T-helper 17 cell (primary cell): ENCODE measurements around the gene ESD. TPM values are rescaled to one million over a fixed set of nuclear protein-coding genes. Genes with fewer than 3 reads are reported as not detected.

Experiments used
- ATAC-seq: fragments of 150-1000 bp; cut with Tn5 transposase; 2 replicates; pipeline ENCODE4 v1.10.0; 2021; ENCODE audit warnings: mild to moderate bottlenecking, moderate library complexity
- DNase-seq, 3 donors: peaks; one replicate each; pipeline versions ENCODE4 v3.0.0 to v3.0.0-alpha.2; 2020 to 2021
- H3K9me3 ChIP-seq: one replicate; pipeline ENCODE4 v1.7.0; 2013; ENCODE audit warnings: low read length, mild to moderate bottlenecking; ENCODE audit not compliant: control insufficient read depth, poor library complexity, severe bottlenecking
- H3K27ac Mint-ChIP-seq: one replicate; pipeline ENCODE4 v1.8.0; 2022; ENCODE audit warnings: mild to moderate bottlenecking, moderate library complexity, mixed read lengths
- H3K27me3 Mint-ChIP-seq: one replicate; pipeline ENCODE4 v1.8.0; 2022; ENCODE audit warnings: mixed read lengths
- H3K36me3 Mint-ChIP-seq: one replicate; pipeline ENCODE4 v1.8.0; 2022; ENCODE audit warnings: low read depth, mixed read lengths
- H3K4me1 Mint-ChIP-seq: one replicate; pipeline ENCODE4 v1.8.0; 2022; ENCODE audit warnings: mild to moderate bottlenecking, mixed read lengths
- H3K4me3 Mint-ChIP-seq: one replicate; pipeline ENCODE4 v1.8.0; 2022; ENCODE audit warnings: mild to moderate bottlenecking, moderate library complexity, mixed read lengths
- total RNA-seq, 4 donors: library from RNA in 2 of 4; stranded (reverse) in 2 of 4; gene quantifications; one replicate each; pipeline ENCODE4 v1.2.3 and lab custom pipeline; 2022 to 2026

ESD gene, protein sequence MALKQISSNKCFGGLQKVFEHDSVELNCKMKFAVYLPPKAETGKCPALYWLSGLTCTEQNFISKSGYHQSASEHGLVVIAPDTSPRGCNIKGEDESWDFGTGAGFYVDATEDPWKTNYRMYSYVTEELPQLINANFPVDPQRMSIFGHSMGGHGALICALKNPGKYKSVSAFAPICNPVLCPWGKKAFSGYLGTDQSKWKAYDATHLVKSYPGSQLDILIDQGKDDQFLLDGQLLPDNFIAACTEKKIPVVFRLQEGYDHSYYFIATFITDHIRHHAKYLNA
- 10 to 100 TPM; 29.8 to 31.3 TPM for total RNA-seq
- 39.0 to 71.2 reads per million in 2 donors for total RNA-seq (lab: John Stamatoyannopoulos, UW)

DNA sequence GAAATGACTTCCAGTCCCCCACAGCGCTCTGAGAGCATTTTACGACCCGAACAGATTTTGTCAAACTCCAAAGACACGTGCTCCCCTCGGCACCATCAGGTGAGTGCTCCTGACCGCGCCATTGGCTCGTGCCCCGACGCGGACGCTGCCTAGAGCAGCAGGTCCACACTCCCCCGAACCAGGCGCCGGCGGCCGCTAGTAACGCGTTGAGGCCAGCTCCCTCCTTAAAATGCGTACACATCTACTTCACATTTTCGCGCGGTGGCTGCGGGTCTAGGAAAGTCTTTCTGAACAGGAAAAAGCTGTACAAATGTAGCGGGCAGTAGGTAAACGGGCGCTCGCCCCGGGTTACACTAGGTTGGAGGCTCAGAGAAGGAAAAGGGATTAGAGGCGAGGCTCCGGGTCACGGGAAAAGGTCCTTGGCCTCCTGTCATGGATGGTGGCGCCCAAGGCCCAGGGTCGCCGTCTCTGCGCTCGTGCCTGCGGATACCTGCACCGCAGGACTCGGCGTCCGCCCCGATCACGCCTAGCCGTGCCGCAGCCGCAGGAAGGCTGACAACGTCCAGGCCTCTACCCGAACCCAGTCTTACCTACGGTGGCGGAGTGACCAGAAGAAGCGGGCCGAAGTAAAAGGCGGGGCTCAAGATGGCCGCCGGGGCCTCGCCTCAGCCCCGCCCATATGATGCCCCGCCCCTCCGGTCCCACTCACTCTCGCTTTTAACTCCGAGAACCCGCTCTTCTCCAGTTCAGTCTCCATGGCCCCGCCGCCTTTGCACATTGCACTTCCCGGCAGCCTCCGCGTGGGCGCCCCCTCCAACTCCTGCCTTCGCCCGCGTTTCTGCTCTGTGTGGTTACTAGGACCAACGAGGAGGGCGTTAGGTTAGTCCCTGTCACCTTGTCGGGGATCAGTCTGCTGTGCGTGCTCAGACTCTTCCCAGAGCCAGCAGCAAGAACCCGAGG, at the start of gene ESD:
ESD (minus strand) TSS at position 647 of the 960 bp plus-strand sequence. CDS start 5,748 bp downstream, outside the sequence.
- Mint-ChIP-seq H3K4me1 (peaks cover 27% of the 10 kb centered on the region), H3K27me3 (no peaks in the 10 kb centered on the region), H3K36me3 (peaks cover 5% of the 10 kb centered on the region), H3K27ac (peak within 1 kb of the TSS; percentile 98), H3K4me3 (peak within 1 kb of the TSS; percentile 99)
- ATAC-seq (peak; percentile 92), DNase-seq (peak; percentile 69 to 82 (median 77))
- H3K9me3 ChIP-seq = no peaks in the 10 kb centered on the region

DNA sequence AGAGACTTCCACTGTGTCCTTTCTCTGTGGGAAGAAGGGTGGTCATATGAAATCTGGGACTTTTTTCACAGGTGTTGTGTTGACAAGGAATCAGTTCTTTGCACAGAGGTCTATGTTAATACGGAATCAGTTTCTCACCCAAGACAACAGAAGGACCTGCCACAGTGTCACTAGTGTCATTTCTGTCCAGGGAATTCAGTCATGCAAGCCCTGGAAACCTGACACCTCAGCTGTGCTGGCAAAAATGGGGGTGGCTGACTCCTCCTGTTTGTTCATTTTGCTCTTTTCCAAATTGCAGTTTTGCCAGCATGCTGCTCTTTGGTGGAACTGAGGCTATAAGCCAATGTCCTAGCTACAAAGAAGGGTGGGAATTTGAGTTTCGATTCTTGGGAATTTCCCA, 49.8 kb upstream of the ESD start:
- no peaks in the 10 kb centered on the region for H3K9me3 ChIP-seq
- Mint-ChIP-seq H3K27ac (no peak overlapping the region), H3K4me3 (no peak overlapping the region), H3K4me1 (no peaks in the 10 kb centered on the region), H3K36me3 (peaks cover 1% of the 10 kb centered on the region), H3K27me3 (peaks cover 65% of the 10 kb centered on the region)
- DNase-seq (no peak), ATAC-seq (no peak)

DNA sequence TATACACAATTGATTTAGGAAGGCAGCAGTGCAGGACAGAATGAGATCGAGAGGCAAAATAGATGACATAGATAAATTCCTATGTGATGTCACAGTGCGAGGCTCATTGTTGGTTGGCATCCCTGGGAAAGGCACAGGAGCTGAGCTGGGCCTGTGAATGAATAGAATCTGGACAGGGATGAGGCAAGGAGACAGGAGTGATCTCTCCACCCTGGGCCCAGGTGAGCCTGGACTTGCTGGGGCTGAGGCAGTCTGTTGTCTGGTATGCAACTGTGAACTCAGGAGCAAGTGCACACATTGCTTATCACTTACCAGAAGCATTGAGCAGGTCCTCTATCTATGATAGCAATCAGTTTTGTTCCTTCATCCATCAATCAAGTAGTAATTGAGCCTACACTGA, 48.2 kb upstream of the ESD start:
- no peak for ATAC-seq
- no peaks in the 10 kb centered on the region for H3K36me3 Mint-ChIP-seq
- H3K9me3 ChIP-seq = no peaks in the 10 kb centered on the region
- peaks cover 5% of the 10 kb centered on the region for H3K4me1 Mint-ChIP-seq
- DNase-seq = no peak
- H3K27ac Mint-ChIP-seq = no peak overlapping the region
- no peak overlapping the region for H3K4me3 Mint-ChIP-seq
- H3K27me3 Mint-ChIP-seq = peaks cover 58% of the 10 kb centered on the region

DNA sequence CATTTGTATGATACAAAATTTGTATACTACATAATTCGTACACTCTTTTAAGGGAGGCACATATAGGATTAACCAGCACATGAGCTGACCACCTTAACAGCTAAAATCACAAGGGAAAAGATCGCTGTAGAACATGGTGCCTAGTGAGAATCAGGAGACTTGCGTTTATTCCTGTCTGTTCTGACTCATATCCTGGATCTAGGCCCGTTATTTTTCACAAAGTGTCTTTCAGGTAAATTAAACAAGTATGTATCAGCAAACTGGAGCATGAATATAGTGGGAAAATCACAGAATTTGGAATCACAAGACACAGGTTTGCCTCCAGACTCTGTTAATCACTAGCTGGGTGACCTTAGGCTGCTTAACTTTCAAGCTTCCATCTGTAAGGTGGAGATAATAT, 47.5 kb upstream of the ESD start:
- no peaks in the 10 kb centered on the region for H3K9me3 ChIP-seq
- peaks cover 5% of the 10 kb centered on the region for H3K4me1 Mint-ChIP-seq
- no peak overlapping the region for H3K27ac Mint-ChIP-seq
- no peak overlapping the region for H3K4me3 Mint-ChIP-seq
- DNase-seq = no peak
- peaks cover 59% of the 10 kb centered on the region for H3K27me3 Mint-ChIP-seq
- ATAC-seq = no peak
- H3K36me3 Mint-ChIP-seq = no peaks in the 10 kb centered on the region

DNA sequence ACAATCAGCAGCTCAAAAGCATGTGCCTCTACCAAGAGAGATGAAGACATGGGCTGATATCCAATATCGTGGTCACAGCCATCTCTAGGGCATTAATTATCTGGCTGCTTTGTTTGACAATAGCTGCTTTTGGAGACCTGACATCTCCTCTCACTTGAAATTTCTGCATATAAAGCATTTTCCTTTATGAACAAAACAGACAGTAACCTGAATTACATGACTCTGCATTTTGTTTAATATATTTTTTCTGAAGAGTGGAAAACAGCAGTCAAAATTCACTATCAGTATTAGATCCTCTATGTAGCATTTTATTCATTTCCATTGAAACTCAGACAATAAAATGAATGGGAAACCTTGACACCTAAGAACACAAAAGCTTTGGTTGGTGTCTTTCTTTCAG, 42.4 kb upstream of the ESD start:
- no peak for DNase-seq
- no peak for ATAC-seq
- no peaks in the 10 kb centered on the region for H3K9me3 ChIP-seq
- H3K27me3 Mint-ChIP-seq = peaks cover 59% of the 10 kb centered on the region
- H3K27ac Mint-ChIP-seq = no peak overlapping the region
- peaks cover 5% of the 10 kb centered on the region for H3K4me1 Mint-ChIP-seq
- H3K36me3 Mint-ChIP-seq = no peaks in the 10 kb centered on the region
- H3K4me3 Mint-ChIP-seq = no peak overlapping the region

DNA sequence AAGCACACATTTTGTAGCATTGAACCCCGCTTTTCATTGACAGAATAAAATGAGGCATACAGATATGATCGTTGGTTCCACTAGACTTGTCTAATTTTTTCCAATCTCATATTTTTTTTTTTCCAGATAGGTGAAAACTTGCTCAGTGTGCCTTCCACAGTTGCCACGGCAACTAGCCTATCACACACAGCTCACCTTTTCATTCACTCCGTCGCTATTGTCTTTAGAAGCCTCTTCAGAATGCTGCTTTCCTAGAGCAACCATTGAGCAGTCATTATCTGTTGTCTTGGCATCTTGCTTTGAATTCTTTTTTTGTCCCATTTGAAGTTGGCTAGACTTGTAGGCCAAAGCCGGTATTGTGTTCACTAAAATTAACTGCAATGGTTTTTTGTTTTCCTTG, 37.7 kb upstream of the ESD start:
- no peaks in the 10 kb centered on the region for H3K4me1 Mint-ChIP-seq
- H3K27me3 Mint-ChIP-seq = peaks cover 24% of the 10 kb centered on the region
- H3K27ac Mint-ChIP-seq = no peak overlapping the region
- DNase-seq (no peak), ATAC-seq (no peak)
- no peaks in the 10 kb centered on the region for H3K9me3 ChIP-seq
- no peak overlapping the region for H3K4me3 Mint-ChIP-seq
- no peaks in the 10 kb centered on the region for H3K36me3 Mint-ChIP-seq

DNA sequence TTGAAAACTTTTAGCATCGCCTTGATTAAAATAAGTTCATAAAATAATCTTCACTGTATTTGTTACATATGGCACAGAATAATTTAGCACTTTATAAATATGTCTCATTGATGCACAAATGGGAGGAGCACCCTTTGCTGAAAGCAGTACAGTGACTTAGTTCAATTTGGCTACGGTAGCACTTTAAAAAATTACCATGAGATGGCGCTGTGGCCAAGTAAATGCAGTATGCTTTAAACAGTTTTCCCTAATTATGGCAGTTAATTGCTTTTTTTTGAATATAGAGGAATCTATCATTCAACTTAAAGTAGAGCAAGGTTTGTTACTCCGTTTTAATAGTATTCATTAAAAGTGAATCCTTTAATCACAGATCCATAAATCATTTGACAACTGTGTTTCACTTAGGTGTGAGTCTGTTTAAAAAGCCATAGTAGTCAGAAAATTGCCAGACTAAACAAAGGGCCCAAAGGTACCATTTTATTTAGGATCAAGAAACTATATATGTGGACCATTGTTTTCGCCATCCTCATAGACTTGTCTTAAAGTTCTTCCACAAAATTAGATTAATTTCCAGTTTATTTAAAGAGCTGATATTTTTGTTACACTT, 34.7 kb upstream of the ESD start:
- no peaks in the 10 kb centered on the region for H3K36me3 Mint-ChIP-seq

DNA sequence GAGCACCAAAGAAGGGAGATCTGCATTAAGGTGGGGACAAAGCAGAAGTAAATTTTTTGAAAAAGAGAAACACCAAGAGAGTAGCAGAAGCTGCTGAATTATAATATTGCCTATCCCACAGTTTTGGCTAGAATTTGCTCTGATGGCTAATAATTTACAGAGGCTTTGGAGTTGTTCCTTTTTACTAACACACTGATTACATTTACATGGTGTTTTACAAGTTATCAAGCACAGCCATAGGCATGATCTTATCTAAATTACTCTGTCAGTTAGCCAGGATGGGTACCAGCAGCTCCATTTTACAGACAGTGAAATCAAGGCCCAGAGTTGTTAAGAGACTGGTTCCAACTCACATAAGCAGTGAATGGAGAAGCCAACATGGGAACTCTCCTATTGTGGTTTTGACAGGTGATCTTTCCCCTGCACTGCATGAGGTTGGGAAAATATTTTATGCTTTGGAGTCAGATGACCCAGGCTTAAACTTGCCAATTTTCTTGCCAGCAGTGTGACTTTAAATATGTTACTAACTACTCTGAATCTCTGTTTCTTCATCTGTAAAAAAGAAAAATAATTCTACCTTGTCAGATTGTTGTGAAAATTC, 33.5 kb upstream of the ESD start:
- Mint-ChIP-seq H3K36me3 (no peaks in the 10 kb centered on the region), H3K4me1 (no peaks in the 10 kb centered on the region), H3K27ac (no peak overlapping the region), H3K27me3 (peaks cover 26% of the 10 kb centered on the region), H3K4me3 (no peak overlapping the region)
- H3K9me3 ChIP-seq = no peaks in the 10 kb centered on the region
- ATAC-seq (no peak), DNase-seq (no peak)

More for the DNA sequence above, 34.7 kb upstream of the ESD start:
- no peaks in the 10 kb centered on the region for H3K4me1 Mint-ChIP-seq
- H3K27ac Mint-ChIP-seq = no peak overlapping the region
- ATAC-seq = peak; percentile 48
- peak in 1 of 3 donors; percentile 7 for DNase-seq
- peaks cover 23% of the 10 kb centered on the region for H3K27me3 Mint-ChIP-seq
- H3K9me3 ChIP-seq = no peaks in the 10 kb centered on the region
- H3K4me3 Mint-ChIP-seq = no peak overlapping the region

DNA sequence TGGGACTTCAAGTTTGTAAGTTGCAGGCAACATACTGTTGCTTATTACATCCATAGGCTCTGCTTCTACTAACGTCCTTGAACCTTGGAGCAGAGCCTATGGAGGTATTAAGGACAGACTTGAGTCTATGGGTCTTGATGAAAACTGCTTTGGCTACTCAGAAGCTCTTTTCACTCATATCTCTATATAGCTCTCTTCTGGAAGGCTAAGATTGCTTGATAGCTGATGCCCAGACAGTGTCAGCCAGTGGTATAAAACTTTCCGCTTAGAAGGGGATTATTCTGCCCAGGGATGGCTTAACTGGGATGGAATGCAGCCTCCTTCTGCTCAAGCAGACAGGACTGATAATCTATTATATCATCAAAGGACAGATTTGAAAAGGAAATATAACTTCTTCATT, 25.6 kb upstream of the ESD start:
- Mint-ChIP-seq H3K4me3 (no peak overlapping the region), H3K27me3 (peaks cover 26% of the 10 kb centered on the region), H3K4me1 (no peaks in the 10 kb centered on the region), H3K27ac (no peak overlapping the region), H3K36me3 (peaks cover 4% of the 10 kb centered on the region)
- no peak for ATAC-seq
- H3K9me3 ChIP-seq = no peaks in the 10 kb centered on the region
- DNase-seq = no peak

DNA sequence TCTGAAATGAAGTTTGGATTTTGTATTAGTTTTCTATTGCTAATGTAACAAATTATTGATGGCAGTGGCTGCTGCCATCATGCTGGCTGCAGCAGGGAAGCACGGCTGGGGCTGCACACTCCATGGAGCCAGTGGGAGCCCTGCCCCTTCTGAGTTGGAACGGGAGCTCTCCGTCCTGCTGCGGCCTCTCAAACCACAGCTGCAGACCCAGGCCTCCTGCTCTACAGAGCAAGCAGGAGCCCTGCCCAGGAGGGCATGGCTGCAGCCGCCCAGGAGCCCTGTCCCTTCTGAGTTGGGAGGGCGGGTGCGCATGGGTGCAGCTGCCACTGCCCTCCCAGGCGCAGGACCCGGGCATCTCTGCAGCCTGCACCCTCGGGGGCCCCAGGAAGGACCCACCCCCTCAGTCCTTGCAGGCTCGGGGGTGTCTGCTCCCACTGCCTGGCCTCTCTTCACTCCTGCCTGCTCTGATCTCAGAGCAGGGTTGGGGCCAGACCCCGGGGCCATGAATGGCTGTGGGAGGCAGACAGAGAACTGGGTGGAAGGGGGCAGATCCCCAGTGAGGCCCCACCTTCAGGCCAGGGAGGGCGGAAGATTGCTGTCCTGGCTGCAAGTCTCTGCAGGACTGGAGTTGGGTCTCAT, 21.0 kb upstream of the ESD start:
- ATAC-seq = no peak
- Mint-ChIP-seq H3K36me3 (peaks cover 2% of the 10 kb centered on the region), H3K4me1 (peaks cover 2% of the 10 kb centered on the region)

DNA sequence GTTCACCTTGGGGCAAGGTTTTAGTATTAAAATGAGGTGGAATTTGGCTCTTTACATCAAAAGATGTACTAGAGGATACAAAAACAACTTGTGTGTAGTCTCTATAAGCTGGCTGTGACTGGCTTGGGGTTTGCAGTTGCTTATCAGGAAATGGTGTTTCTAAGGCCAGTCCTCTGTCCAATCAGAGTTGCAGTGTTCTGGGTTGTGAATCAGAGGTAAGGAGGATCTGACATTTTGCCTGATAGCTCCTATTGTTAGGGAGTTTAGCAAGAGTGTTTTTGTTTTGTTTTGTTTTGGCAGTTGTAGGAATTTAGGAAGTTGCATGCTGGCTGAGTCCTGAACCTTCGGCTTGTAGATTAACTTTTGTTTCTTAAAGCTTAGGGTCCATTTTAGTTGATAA, 20.1 kb upstream of the ESD start:
- Mint-ChIP-seq H3K27ac (no peak overlapping the region), H3K27me3 (peaks cover 28% of the 10 kb centered on the region), H3K4me1 (peaks cover 2% of the 10 kb centered on the region), H3K4me3 (no peak overlapping the region), H3K36me3 (peaks cover 2% of the 10 kb centered on the region)
- no peak for DNase-seq
- H3K9me3 ChIP-seq = no peaks in the 10 kb centered on the region
- no peak for ATAC-seq

More for the DNA sequence above, 21.0 kb upstream of the ESD start:
- DNase-seq = no peak
- H3K4me3 Mint-ChIP-seq = no peak overlapping the region
- H3K9me3 ChIP-seq = no peaks in the 10 kb centered on the region
- no peak overlapping the region for H3K27ac Mint-ChIP-seq
- H3K27me3 Mint-ChIP-seq = peaks cover 33% of the 10 kb centered on the region

DNA sequence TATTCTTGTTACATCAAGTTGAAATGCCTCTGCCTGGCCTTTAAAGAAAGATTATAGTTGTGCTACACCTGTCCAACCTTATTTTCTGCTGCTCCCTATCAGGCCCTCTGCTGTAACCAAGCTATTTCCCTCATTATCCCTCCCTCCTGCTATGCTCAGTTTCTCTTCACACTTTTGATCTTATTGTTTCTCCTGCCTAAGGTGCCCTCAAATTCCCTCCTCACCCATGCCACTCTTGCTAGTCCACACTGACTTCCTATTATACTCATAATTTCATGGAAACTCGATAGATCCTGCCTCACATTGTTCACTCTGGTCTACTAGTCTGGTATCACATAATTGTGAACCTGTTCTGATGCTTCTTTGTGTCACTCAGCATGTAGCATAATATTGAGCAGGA, 19.4 kb upstream of the ESD start:
- peaks cover 2% of the 10 kb centered on the region for H3K36me3 Mint-ChIP-seq
- ATAC-seq = no peak

More for the DNA sequence above, 19.4 kb upstream of the ESD start:
- no peak overlapping the region for H3K27ac Mint-ChIP-seq
- no peak overlapping the region for H3K4me3 Mint-ChIP-seq
- H3K4me1 Mint-ChIP-seq = peaks cover 2% of the 10 kb centered on the region
- H3K9me3 ChIP-seq = no peaks in the 10 kb centered on the region
- peaks cover 28% of the 10 kb centered on the region for H3K27me3 Mint-ChIP-seq
- no peak for DNase-seq
